Muscle of leg (tissue), 11 donors: Measurements from ENCODE around the gene MICAL2. TPM values are rescaled to one million over a fixed set of nuclear protein-coding genes. Genes with fewer than 3 reads are reported as not detected.

Experiments used
- DNase-seq: peaks from one replicate; pipeline ENCODE4 v3.0.0; 2013
- H3K27ac ChIP-seq: one replicate; pipeline ENCODE4 v1.5.1; 2013; ENCODE audit warnings: mild to moderate bottlenecking, low read length, control low read depth
- H3K27me3 ChIP-seq: one replicate; pipeline ENCODE4 v1.6.1; 2013; ENCODE audit warnings: low read length; ENCODE audit not compliant: control insufficient read depth, insufficient read depth
- H3K36me3 ChIP-seq: one replicate; pipeline ENCODE4 v1.6.1; 2013; ENCODE audit warnings: low read length; ENCODE audit not compliant: control insufficient read depth, insufficient read depth
- H3K4me1 ChIP-seq: one replicate; pipeline ENCODE4 v1.6.1; 2013; ENCODE audit warnings: low read length; ENCODE audit not compliant: control insufficient read depth, insufficient read depth
- H3K4me3 ChIP-seq: one replicate; pipeline ENCODE4 v1.5.1; 2013; ENCODE audit warnings: low read length, control low read depth
- H3K9me3 ChIP-seq: replicated peaks from 2 replicates; pipeline ENCODE4 v1.6.1; 2013; ENCODE audit warnings: low read depth, low read length; ENCODE audit not compliant: control insufficient read depth
- WGBS: methylation state at CpG from one replicate; pipeline ENCODE4 v1.1.5; 2013; ENCODE audit warnings: missing lambda C conversion rate; ENCODE audit not compliant: insufficient coverage; 5-methylcytosine and 5-hydroxymethylcytosine counted together
- polyA plus RNA-seq, 8 donors: library from polyadenylated mRNA; unstranded; fragments of 120-200 nt; gene quantifications; one replicate each; pipeline versions ENCODE4 v1.2.1 to v1.2.3, GENCODE V29; 2013; ENCODE audit warnings: inconsistent platforms in 1 of 8, low replicate concordance in 1 of 8; ENCODE audit not compliant: insufficient read length in 8 of 8, insufficient read depth in 1 of 8
- total RNA-seq: library from RNA; stranded (reverse); fragments of 120-200 nt; gene quantifications from one replicate; pipeline ENCODE4 v1.2.4, GENCODE V29; 2013

MICAL2 gene
- total and polyA plus RNA-seq, 9 donors, result 12.9 to 31.7 (median 21.8) TPM

DNA sequence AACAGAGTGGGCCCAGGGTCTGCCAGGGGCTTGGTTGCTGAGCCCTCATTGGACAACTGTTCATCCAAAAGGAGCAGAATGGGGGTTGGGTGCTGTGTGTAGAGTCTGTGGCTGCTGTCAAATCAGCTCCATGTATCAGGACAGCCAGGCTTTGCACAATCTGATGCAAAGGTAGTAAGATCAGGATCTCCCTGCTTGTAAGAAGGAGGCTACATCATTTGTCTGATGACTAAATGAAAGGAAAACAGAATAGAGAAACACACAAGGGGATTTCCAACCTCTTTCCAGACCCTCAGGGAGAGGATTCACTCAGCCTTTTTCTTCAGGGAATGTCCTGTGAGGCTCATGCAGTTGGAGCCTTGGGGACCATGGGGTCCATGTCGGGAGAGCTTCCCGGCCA, 7.2 kb downstream of the MICAL2 start:
- Histone ChIP-seq H3K9me3 (no peaks in the 10 kb centered on the region), H3K4me1 (peaks cover 43% of the 10 kb centered on the region), H3K27me3 (peaks cover 2% of the 10 kb centered on the region), H3K4me3 (no peak overlapping the region), H3K27ac (no peak overlapping the region), H3K36me3 (no peaks in the 10 kb centered on the region)
- no peak for DNase-seq
- 80% methylated on average over 1 of the region's 2 CpGs for WGBS

DNA sequence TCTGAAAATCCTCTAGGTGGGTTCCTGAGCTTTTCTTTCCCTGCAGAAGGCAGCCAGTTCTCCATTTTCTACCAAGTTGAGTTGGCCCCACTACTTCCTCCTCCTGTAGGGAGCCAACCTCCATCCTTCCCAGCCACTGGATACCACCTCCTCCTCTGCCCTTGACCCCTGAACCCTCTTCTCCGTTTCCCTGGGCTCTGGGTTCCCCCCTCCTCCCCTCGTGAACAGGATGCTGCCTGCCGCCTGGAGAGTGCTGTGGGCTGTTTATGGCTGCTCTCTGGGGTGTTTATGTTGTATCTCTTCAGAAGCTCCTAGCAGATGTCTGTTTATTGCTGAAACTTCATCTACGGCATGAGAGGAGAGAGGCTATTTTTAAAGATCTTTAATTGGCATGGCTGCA, 8.6 kb downstream of the MICAL2 start:
- Histone ChIP-seq H3K27me3 (peaks cover 2% of the 10 kb centered on the region), H3K4me1 (peaks cover 43% of the 10 kb centered on the region), H3K36me3 (no peaks in the 10 kb centered on the region), H3K4me3 (no peak overlapping the region), H3K27ac (peak overlapping the region; percentile 35), H3K9me3 (no peaks in the 10 kb centered on the region)
- DNase-seq, result no peak
- WGBS, result no CpG with 5 or more reads among the region's 4 CpGs

DNA sequence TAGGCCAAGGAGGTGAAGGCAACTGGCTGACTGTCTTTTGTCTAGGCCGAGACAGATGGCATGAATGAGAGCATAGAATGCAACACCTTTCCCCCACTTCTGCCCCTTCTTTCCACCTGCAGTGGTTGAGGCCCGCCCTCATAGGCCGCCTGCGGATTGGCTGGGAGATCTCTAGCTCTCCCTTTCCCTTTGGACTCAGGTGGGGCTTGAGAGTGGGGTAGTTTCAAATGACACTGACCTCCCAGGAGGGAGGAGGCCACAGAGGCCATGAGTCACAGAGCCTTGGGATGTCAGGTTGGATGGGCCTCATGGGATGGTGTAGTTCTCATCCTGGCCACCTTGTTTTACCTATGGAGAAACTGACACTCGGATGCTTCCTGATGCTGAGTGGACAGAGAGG, 9.1 kb downstream of the MICAL2 start:
- peak overlapping the region; percentile 55 for H3K27ac ChIP-seq
- no CpG with 5 or more reads among the region's 5 CpGs for WGBS
- peaks cover 2% of the 10 kb centered on the region for H3K27me3 ChIP-seq
- H3K4me3 ChIP-seq, result no peak overlapping the region
- DNase-seq, result no peak
- H3K36me3 ChIP-seq, result no peaks in the 10 kb centered on the region
- no peaks in the 10 kb centered on the region for H3K9me3 ChIP-seq
- peaks cover 48% of the 10 kb centered on the region for H3K4me1 ChIP-seq

DNA sequence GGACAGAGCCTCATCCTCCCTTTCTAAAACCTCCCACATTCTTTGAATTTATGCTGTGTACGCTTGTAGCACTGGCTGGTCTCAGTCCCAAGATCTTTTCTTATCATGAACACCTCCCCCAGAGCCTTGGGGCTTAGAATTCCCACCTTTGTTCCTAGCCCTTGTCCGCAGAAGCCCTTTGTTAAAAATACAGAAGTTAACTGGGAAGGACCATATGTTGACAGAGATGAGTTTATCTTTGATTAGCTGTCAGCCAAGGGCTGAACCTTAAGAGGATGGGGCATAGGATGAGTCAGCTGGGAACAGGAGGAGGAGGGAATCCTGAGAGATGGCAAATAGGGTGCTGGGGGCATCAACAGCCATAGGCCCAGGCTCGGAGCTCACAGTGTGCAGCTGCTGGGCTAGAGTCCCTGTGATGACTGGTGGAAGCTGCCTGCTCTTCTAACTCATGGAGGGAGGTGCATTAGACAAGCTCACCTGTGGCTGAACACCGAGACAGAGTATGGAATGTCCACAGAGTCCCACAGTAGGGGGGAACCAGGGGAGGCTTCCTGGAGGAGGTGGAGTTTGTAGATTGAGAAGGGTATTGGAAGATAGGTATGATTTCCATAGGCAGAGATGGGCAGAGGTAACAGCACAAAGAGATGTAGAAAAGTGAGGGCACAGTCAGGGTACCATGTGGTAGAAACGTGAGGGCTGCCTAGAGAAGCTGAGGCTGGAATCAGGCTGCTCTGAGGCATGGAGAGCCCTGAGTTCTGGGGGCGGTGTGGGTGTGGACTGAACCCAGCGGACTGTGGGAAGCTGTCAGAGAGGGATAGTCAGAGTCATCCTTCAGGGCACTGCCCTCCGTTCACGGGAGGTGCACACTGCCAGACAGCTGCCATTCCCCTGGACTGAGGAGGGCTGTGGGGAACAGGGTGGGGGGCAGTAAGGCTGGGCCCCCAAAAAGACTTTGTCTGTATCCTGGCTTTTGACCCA, 9.9 kb downstream of the MICAL2 start:
- Histone ChIP-seq H3K36me3 (no peaks in the 10 kb centered on the region), H3K27me3 (no peaks in the 10 kb centered on the region), H3K27ac (no peak overlapping the region), H3K4me1 (peaks cover 53% of the 10 kb centered on the region), H3K9me3 (no peaks in the 10 kb centered on the region), H3K4me3 (no peak overlapping the region)
- no peak for DNase-seq
- WGBS, result 72% methylated on average over 8 of the region's 9 CpGs

DNA sequence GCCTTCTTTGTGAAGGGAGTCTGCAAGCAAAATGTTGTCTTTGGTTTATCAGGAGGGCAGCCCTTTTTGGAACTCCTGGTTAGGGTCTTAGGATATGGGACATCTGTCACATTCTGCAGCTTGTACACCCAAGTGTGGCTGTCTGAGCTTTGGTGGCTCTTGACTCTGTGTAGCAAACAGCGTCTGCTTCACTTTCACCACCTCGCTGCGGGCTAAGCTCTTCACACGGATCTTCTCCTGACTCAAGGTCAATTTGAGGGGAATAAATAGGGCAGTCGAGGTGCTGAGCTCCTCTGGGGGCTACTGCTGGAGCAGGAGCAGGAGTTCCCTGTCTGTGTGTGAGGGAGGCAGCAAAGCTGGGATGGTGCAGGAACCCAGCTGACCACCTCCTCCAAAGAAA, 10.6 kb downstream of the MICAL2 start:
- no peaks in the 10 kb centered on the region for H3K36me3 ChIP-seq
- no peaks in the 10 kb centered on the region for H3K9me3 ChIP-seq
- DNase-seq, result no peak
- 55% methylated on average over 5 of the region's 5 CpGs for WGBS
- H3K27me3 ChIP-seq, result no peaks in the 10 kb centered on the region
- H3K4me1 ChIP-seq, result peaks cover 53% of the 10 kb centered on the region
- H3K4me3 ChIP-seq, result no peak overlapping the region
- no peak overlapping the region for H3K27ac ChIP-seq

DNA sequence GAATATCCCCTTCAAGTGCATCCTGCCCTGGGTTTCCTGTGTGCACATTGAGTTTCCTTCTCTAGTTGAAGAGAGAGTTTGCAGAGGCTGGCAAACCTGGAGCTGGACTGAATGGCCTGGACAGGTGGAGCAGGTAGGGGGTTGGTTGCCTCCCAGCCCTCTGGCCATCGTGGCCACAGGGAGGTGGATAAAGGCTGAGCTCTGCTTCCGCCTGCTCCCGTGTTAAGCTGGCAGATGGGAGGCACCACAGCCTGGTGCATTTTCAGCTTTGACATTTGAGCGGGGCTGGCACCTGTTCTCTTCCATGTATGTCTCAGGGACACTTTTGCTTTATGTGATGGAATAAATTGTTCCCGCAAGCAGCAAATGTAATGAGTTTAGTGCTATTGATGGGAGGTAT, 11.1 kb downstream of the MICAL2 start:
- Histone ChIP-seq H3K27me3 (no peaks in the 10 kb centered on the region), H3K4me1 (peaks cover 53% of the 10 kb centered on the region), H3K27ac (no peak overlapping the region), H3K36me3 (no peaks in the 10 kb centered on the region), H3K9me3 (no peaks in the 10 kb centered on the region), H3K4me3 (no peak overlapping the region)
- WGBS, result 74% methylated on average over 5 of the region's 5 CpGs
- peak; percentile 61 for DNase-seq

DNA sequence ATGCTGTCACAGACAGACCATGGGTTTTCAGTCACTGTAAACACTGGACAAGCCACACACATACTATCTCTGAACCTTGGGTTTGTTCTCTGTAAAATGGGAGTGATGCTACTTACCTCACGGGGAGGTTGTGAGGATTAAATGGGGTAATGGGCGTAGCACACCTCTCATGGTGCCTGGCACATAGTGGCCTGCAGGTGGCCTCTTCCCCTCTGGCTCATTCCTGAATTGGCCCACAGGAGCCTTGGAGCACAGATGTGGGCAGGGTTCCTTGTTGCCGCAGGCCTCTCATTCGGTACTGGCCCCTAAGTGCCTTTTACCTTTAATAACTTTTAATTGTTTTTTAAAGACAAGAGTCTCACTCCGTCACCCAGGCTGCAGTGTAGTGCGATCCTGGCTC, 11.7 kb downstream of the MICAL2 start:
- DNase-seq, result no peak
- Histone ChIP-seq H3K27me3 (no peaks in the 10 kb centered on the region), H3K27ac (no peak overlapping the region), H3K9me3 (no peaks in the 10 kb centered on the region), H3K36me3 (no peaks in the 10 kb centered on the region), H3K4me3 (no peak overlapping the region), H3K4me1 (peaks cover 53% of the 10 kb centered on the region)
- 87% methylated on average over 3 of the region's 6 CpGs for WGBS

DNA sequence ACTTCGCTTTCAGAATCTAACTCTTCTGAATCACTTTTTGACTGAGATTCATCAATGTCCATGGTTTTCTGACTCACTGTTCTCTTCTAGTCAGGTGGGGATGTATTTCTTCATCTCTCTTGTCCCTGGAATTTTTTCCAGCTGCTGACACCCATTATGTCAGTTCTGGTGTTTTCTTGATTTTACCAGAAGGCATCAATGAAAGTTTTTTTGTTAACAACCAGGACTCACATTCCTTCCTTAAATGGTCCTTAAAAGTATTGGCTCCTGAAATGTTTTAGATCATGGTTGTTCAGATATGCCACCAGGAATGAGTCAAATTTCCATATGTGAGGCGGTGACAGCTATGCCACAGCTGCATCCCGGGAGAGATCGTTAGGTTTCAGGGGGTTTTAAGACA, 12.9 kb downstream of the MICAL2 start:
- Histone ChIP-seq H3K4me1 (peaks cover 49% of the 10 kb centered on the region), H3K27ac (no peak overlapping the region), H3K27me3 (no peaks in the 10 kb centered on the region), H3K36me3 (no peaks in the 10 kb centered on the region), H3K9me3 (no peaks in the 10 kb centered on the region), H3K4me3 (no peak overlapping the region)
- WGBS, result 29% methylated on average over 2 of the region's 4 CpGs
- no peak for DNase-seq

DNA sequence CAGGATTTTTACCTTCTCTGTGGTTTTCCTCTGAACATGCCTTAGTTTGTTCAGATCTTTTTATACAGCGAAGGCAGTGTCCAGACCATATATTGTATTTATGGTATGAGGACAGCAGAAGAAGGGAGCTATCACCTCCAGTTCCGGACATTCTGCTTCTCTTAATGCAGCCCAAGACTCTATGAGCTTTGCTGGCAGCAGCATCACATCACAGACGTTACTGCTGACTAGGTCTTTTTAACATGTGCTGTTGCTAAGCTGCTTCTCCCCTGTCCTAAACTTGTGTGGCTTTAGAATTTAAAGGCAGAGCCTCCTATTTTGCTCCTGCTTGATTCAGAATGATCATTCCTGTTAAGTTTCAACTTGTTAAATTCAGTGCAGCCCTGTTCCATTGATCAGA, 13.4 kb downstream of the MICAL2 start:
- H3K4me3 ChIP-seq, result no peak overlapping the region
- H3K9me3 ChIP-seq, result no peaks in the 10 kb centered on the region
- peak; percentile 64 for DNase-seq
- H3K27me3 ChIP-seq, result no peaks in the 10 kb centered on the region
- no peaks in the 10 kb centered on the region for H3K36me3 ChIP-seq
- no peak overlapping the region for H3K27ac ChIP-seq
- WGBS, result 42% methylated on average over 2 of the region's 3 CpGs
- H3K4me1 ChIP-seq, result peaks cover 44% of the 10 kb centered on the region

DNA sequence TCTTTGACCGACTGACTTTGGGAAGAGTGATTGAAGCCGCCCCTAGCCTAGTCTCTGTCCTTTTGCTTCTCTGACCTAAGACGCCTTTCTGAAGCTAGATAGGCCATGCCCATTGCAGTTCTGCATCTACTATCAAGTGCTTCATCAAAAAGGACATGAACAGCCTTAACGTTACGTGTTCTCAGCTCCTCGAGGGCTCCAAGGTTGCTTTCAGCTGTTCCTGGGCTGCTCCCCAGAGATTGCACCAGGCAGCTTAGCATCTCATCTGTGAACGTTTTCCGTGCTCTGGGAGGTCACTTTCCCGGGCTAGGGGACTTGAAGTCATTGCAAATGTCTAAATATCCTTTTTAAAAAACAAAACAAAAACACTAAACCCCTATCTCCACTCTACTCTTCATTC, 13.9 kb downstream of the MICAL2 start:
- Histone ChIP-seq H3K4me3 (no peak overlapping the region), H3K4me1 (peaks cover 39% of the 10 kb centered on the region), H3K36me3 (no peaks in the 10 kb centered on the region), H3K27ac (no peak overlapping the region), H3K27me3 (no peaks in the 10 kb centered on the region), H3K9me3 (no peaks in the 10 kb centered on the region)
- no peak for DNase-seq
- WGBS, result 49% methylated on average over 8 of the region's 9 CpGs
